ENCODE results near the gene SH3GLB1. TPM values are rescaled to one million over a fixed set of nuclear protein-coding genes. Genes with fewer than 3 reads are reported as not detected.

The SH3GLB1 gene
- total and polyA plus RNA-seq, 10 of the 15 experiments (the other 5 are each of a cell fraction or from before 2014, with no cell fraction given): 18.0 to 59.0 (median 36.5) TPM

- no peak for TF ChIP-seq E4F1 (IDR thresholded peaks at IDR 0.05; ENCODE audit: borderline replicate concordance, partially characterized antibody)
- TF ChIP-seq RELB (IDR thresholded peaks at IDR 0.05; ENCODE audit: low read depth): no peak
- no peak for TF ChIP-seq NRF1 (conservative IDR thresholded peaks at IDR 0.05; ENCODE audit: low read depth, low read length)
- TF ChIP-seq, protein P1, sequence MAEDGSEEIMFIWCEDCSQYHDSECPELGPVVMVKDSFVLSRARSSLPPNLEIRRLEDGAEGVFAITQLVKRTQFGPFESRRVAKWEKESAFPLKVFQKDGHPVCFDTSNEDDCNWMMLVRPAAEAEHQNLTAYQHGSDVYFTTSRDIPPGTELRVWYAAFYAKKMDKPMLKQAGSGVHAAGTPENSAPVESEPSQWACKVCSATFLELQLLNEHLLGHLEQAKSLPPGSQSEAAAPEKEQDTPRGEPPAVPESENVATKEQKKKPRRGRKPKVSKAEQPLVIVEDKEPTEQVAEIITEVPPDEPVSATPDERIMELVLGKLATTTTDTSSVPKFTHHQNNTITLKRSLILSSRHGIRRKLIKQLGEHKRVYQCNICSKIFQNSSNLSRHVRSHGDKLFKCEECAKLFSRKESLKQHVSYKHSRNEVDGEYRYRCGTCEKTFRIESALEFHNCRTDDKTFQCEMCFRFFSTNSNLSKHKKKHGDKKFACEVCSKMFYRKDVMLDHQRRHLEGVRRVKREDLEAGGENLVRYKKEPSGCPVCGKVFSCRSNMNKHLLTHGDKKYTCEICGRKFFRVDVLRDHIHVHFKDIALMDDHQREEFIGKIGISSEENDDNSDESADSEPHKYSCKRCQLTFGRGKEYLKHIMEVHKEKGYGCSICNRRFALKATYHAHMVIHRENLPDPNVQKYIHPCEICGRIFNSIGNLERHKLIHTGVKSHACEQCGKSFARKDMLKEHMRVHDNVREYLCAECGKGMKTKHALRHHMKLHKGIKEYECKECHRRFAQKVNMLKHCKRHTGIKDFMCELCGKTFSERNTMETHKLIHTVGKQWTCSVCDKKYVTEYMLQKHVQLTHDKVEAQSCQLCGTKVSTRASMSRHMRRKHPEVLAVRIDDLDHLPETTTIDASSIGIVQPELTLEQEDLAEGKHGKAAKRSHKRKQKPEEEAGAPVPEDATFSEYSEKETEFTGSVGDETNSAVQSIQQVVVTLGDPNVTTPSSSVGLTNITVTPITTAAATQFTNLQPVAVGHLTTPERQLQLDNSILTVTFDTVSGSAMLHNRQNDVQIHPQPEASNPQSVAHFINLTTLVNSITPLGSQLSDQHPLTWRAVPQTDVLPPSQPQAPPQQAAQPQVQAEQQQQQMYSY (CRISPR knock-in tag; IDR thresholded peaks at IDR 0.05): no peak
Observed at GRCh38 chr1:86741947-86742572, 37.7 kb downstream of the SH3GLB1 start (continued).
